Type B pancreatic cell (in vitro differentiated cells): Measurements from ENCODE around the gene ATXN10. TPM values are rescaled to one million over a fixed set of nuclear protein-coding genes. Genes with fewer than 3 reads are reported as not detected.
"Not testable (repeated sequence)": the region's sequence is repeated elsewhere in the genome, so short reads cannot be mapped to it uniquely, and the experiment has no call there.

Source experiments
- DNase-seq: peaks from one replicate; pipeline ENCODE4 v3.0.0; 2021; ENCODE audit warnings: mixed read lengths; ENCODE audit not compliant: unreplicated experiment; ENCODE audit errors: extremely low spot score
- H3K27ac Mint-ChIP-seq: 2 replicates; pipeline ENCODE4 v1.8.0; 2021; ENCODE audit warnings: mild to moderate bottlenecking, mixed read lengths
- H3K27me3 Mint-ChIP-seq: 2 replicates; pipeline ENCODE4 v1.8.0; 2021; ENCODE audit warnings: mixed read lengths
- H3K36me3 Mint-ChIP-seq: 2 replicates; pipeline ENCODE4 v1.8.0; 2021; ENCODE audit warnings: mixed read lengths
- H3K4me1 Mint-ChIP-seq: one replicate; pipeline ENCODE4 v1.8.0; 2021; ENCODE audit warnings: mixed read lengths; ENCODE audit not compliant: unreplicated experiment
- H3K4me3 Mint-ChIP-seq: 2 replicates; pipeline ENCODE4 v1.8.0; 2021; ENCODE audit warnings: mild to moderate bottlenecking, mixed read lengths
- H3K9me3 Mint-ChIP-seq: 2 replicates; pipeline ENCODE4 v1.8.0; 2021; ENCODE audit warnings: mixed read lengths
- total RNA-seq: library from RNA; stranded (reverse); gene quantifications from 2 replicates; pipeline ENCODE4 v1.2.1, GENCODE V29; 2021; ENCODE audit warnings: low replicate concordance
- TF ChIP-seq, protein P1 (sequence below): fragments of 200-600 bp; sonication (generic); conservative IDR thresholded peaks from 2 replicates; pipeline ENCODE4 v1.5.0; 2021; ENCODE audit warnings: antibody characterized with exemption, mild to moderate bottlenecking

Gene ATXN10
- total RNA-seq, 1 donor from 2014 or later = 182 TPM

DNA sequence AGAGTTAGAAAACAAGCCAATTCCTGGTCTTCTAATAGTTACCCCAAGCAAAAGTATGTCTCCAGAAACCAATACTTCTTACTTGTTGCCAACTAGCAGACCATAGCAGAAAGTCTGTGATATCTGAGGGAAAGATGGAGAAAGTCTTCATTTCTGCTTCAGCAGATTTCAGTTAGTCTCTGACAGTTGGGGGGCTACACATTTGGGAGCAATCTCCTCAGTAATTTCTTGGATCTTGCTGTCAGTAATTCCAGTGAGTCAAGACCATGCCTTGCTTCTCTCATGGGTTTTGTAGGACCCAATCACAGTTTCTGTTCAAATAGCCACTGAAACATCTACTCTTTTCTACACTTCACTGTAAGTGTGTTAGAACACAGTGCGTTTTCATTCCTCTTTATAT is 118.8 kb downstream of the ATXN10 start:
- peaks cover 7% of the 10 kb centered on the region for H3K9me3 Mint-ChIP-seq
- H3K4me3 Mint-ChIP-seq = no peak overlapping the region
- H3K27me3 Mint-ChIP-seq = no peaks in the 10 kb centered on the region
- no peak overlapping the region for H3K27ac Mint-ChIP-seq
- no peak for DNase-seq
- H3K36me3 Mint-ChIP-seq = peaks cover 39% of the 10 kb centered on the region
- H3K4me1 Mint-ChIP-seq = peaks cover 13% of the 10 kb centered on the region
- TF ChIP-seq, protein P1, sequence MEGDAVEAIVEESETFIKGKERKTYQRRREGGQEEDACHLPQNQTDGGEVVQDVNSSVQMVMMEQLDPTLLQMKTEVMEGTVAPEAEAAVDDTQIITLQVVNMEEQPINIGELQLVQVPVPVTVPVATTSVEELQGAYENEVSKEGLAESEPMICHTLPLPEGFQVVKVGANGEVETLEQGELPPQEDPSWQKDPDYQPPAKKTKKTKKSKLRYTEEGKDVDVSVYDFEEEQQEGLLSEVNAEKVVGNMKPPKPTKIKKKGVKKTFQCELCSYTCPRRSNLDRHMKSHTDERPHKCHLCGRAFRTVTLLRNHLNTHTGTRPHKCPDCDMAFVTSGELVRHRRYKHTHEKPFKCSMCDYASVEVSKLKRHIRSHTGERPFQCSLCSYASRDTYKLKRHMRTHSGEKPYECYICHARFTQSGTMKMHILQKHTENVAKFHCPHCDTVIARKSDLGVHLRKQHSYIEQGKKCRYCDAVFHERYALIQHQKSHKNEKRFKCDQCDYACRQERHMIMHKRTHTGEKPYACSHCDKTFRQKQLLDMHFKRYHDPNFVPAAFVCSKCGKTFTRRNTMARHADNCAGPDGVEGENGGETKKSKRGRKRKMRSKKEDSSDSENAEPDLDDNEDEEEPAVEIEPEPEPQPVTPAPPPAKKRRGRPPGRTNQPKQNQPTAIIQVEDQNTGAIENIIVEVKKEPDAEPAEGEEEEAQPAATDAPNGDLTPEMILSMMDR = no peak

DNA sequence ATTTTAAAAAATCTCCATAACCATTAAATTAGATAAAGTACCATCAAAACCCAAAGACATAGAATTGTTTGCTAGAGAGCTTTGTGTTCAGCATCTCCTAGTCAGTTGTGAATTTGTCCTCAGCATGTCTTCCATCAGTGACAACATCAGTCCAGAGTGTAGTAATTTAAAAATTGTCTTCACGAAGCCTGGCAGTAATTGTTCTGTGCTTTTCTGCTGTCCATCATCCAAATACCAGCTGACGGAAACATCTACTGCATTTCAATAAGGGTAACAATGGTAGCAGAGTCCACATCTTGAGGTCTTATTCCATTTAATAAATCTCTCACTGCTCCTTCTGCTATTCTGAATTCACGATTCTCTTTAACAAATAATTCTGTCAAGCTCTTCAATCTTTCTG is 121.5 kb downstream of the ATXN10 start:
- Mint-ChIP-seq H3K4me3 (no peak overlapping the region), H3K36me3 (peaks cover 62% of the 10 kb centered on the region), H3K4me1 (peaks cover 2% of the 10 kb centered on the region), H3K9me3 (peaks cover 17% of the 10 kb centered on the region), H3K27ac (no peak overlapping the region), H3K27me3 (no peaks in the 10 kb centered on the region)
- TF ChIP-seq, protein P1 = no peak
- no peak for DNase-seq

- peaks cover 64% of the 10 kb centered on the region for H3K36me3 Mint-ChIP-seq
- no peak for DNase-seq
- H3K27ac Mint-ChIP-seq = no peak overlapping the region
- no peaks in the 10 kb centered on the region for H3K4me1 Mint-ChIP-seq
- peaks cover 21% of the 10 kb centered on the region for H3K9me3 Mint-ChIP-seq
- TF ChIP-seq, protein P1 = no peak
- no peaks in the 10 kb centered on the region for H3K27me3 Mint-ChIP-seq
- H3K4me3 Mint-ChIP-seq = no peak overlapping the region
These were observed 122.3 kb downstream of the ATXN10 start for GRCh38 chr22:45793892-45794291.

DNA sequence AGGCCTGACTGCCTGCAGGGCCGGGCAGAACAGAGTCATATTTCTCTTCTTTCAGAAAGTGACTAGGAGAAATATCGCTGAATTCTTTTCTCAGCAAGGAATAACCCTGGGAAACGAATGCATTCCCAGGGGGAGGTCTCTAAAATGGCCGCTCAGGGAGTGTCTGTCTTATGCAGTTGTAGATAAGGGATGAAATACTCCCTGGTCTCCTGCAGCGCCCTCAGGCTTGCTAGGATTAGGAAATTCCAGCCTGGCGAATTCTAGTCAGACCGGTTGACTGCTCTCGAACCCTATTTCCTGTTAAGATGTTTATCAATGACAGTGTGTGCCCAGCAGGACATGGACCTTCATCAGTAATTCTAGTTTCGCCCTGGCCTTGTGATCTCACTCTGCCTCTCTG is 124.4 kb downstream of the ATXN10 start:
- not testable (repeated sequence) for H3K4me1 Mint-ChIP-seq, H3K27me3 Mint-ChIP-seq, H3K4me3 Mint-ChIP-seq, DNase-seq, H3K27ac Mint-ChIP-seq
- peaks cover 21% of the 10 kb centered on the region for H3K9me3 Mint-ChIP-seq
- peaks cover 66% of the 10 kb centered on the region for H3K36me3 Mint-ChIP-seq

GRCh38 chr22:45799291-45799690 is 127.7 kb downstream of the ATXN10 start:
- H3K9me3 Mint-ChIP-seq = peaks cover 21% of the 10 kb centered on the region
- no peak overlapping the region for H3K4me3 Mint-ChIP-seq
- TF ChIP-seq, protein P1 = no peak
- DNase-seq = no peak
- H3K4me1 Mint-ChIP-seq = peaks cover 6% of the 10 kb centered on the region
- H3K36me3 Mint-ChIP-seq = peaks cover 58% of the 10 kb centered on the region
- no peak overlapping the region for H3K27ac Mint-ChIP-seq
- no peaks in the 10 kb centered on the region for H3K27me3 Mint-ChIP-seq

GRCh38 chr22:45802054-45802453 is 130.4 kb downstream of the ATXN10 start:
- H3K27ac Mint-ChIP-seq = no peak overlapping the region
- no peak for DNase-seq
- peaks cover 10% of the 10 kb centered on the region for H3K4me1 Mint-ChIP-seq
- H3K4me3 Mint-ChIP-seq = no peak overlapping the region
- H3K36me3 Mint-ChIP-seq = peaks cover 38% of the 10 kb centered on the region
- H3K27me3 Mint-ChIP-seq = no peaks in the 10 kb centered on the region
- TF ChIP-seq, protein P1 = no peak
- peaks cover 7% of the 10 kb centered on the region for H3K9me3 Mint-ChIP-seq
